ENCODE results near the gene PPP1R11. TPM values are rescaled to one million over a fixed set of nuclear protein-coding genes. Genes with fewer than 3 reads are reported as not detected.

The PPP1R11 gene
- total and polyA plus RNA-seq, 9 of the 15 experiments (the other 6 are each of a cell fraction or from before 2014, with no cell fraction given), result 17.8 to 94.8 (median 44.6) TPM

GRCh38 chr6:30102970-30103871 lies 36.2 kb downstream of the PPP1R11 start (continued):
- TF ChIP-seq ZNF639 (CRISPR knock-in tag; conservative IDR thresholded peaks at IDR 0.05 in 1 of 2, IDR thresholded peaks at IDR 0.05 in 1 of 2) (no peak), ZNF398 (CRISPR knock-in tag; IDR thresholded peaks at IDR 0.05) (no peak), ZNF79 (CRISPR knock-in tag; IDR thresholded peaks at IDR 0.05; ENCODE audit: low read depth) (no peak), STAT5B (CRISPR knock-in tag; IDR thresholded peaks at IDR 0.05) (no peak), SIX5 (IDR thresholded peaks at IDR 0.05; ENCODE audit: borderline replicate concordance in 1 of 2, insufficient read depth in 1 of 2, low read depth in 1 of 2, low read length in 2 of 2) (no peak), CHAMP1 (IDR thresholded peaks at IDR 0.05) (no peak), NR0B1 (IDR thresholded peaks at IDR 0.05; ENCODE audit: partially characterized antibody) (no peak), TCF3 (CRISPR knock-in tag; IDR thresholded peaks at IDR 0.05) (no peak), SMARCB1 (IDR thresholded peaks at IDR 0.05; ENCODE audit: insufficient read length, low read depth) (no peak), ZFP1 (CRISPR knock-in tag; IDR thresholded peaks at IDR 0.05) (no peak), ZNF280B (CRISPR knock-in tag; IDR thresholded peaks at IDR 0.05) (no peak), FIP1L1 (IDR thresholded peaks at IDR 0.05; ENCODE audit: low read depth, low read length, poor library complexity, severe bottlenecking) (no peak), ZNF263 (CRISPR knock-in tag; IDR thresholded peaks at IDR 0.05; ENCODE audit: borderline replicate concordance) (no peak), ZBED1 (IDR thresholded peaks at IDR 0.05) (no peak), MXD1 (CRISPR knock-in tag; IDR thresholded peaks at IDR 0.05; ENCODE audit: borderline replicate concordance, poor library complexity, severe bottlenecking) (no peak), ADNP (tag; IDR thresholded peaks at IDR 0.05) (no peak)
